Ishikawa (cell line): ENCODE measurements around the gene C1orf21.

Experiments used
- CEBPB ChIP-seq: IDR thresholded peaks from 2 replicates; pipeline ENCODE4 v1.6.1; 2012
- CREB1 ChIP-seq: IDR thresholded peaks from 2 replicates; pipeline ENCODE4 v1.6.1; 2012; ENCODE audit warnings: low read depth
- EGR1 ChIP-seq: IDR thresholded peaks from 2 replicates; pipeline ENCODE4 v1.6.1; 2012
- EP300 ChIP-seq: IDR thresholded peaks from 2 replicates; pipeline ENCODE4 v1.6.1; 2012; ENCODE audit warnings: borderline replicate concordance
- FOXM1 ChIP-seq: IDR thresholded peaks from 2 replicates; pipeline ENCODE4 v1.6.1; 2012; ENCODE audit warnings: low read depth, borderline replicate concordance
- MAX ChIP-seq: IDR thresholded peaks from 2 replicates; pipeline ENCODE4 v1.6.1; 2012
- NFIC ChIP-seq: IDR thresholded peaks from 2 replicates; pipeline ENCODE4 v1.6.1; 2012
- RAD21 ChIP-seq: IDR thresholded peaks from 2 replicates; pipeline ENCODE4 v1.6.1; 2012; ENCODE audit warnings: low read depth
- REST ChIP-seq: IDR thresholded peaks from 2 replicates; pipeline ENCODE4 v1.6.1; 2012; ENCODE audit warnings: low read depth, mild to moderate bottlenecking
- TAF1 ChIP-seq: IDR thresholded peaks from 2 replicates; pipeline ENCODE4 v1.6.1; 2012; ENCODE audit warnings: low read depth, mild to moderate bottlenecking
- TCF12 ChIP-seq: IDR thresholded peaks from 2 replicates; pipeline ENCODE4 v1.6.1; 2012; ENCODE audit warnings: low read depth
- TEAD4 ChIP-seq: IDR thresholded peaks from 2 replicates; pipeline ENCODE4 v1.6.1; 2012
- YY1 ChIP-seq: IDR thresholded peaks from 2 replicates; pipeline ENCODE4 v1.6.1; 2012; ENCODE audit warnings: low read depth
- ZBTB7A ChIP-seq: IDR thresholded peaks from 2 replicates; pipeline ENCODE4 v1.6.1; 2012; ENCODE audit warnings: low read depth
- TF ChIP-seq, protein P1 (sequence below): IDR thresholded peaks from 2 replicates; pipeline ENCODE4 v1.6.1; 2012

C1orf21 gene

GRCh38 chr1:184616504-184616903 is 229.7 kb downstream of the C1orf21 start:
- TF ChIP-seq TCF12, result no peak
- TF ChIP-seq, protein P1, sequence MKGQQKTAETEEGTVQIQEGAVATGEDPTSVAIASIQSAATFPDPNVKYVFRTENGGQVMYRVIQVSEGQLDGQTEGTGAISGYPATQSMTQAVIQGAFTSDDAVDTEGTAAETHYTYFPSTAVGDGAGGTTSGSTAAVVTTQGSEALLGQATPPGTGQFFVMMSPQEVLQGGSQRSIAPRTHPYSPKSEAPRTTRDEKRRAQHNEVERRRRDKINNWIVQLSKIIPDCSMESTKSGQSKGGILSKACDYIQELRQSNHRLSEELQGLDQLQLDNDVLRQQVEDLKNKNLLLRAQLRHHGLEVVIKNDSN, result no peak
- TF ChIP-seq RAD21, result no peak
- no peak for TF ChIP-seq TEAD4
- no peak for TF ChIP-seq CREB1
- no peak for TF ChIP-seq MAX
- TF ChIP-seq TAF1, result no peak
- TF ChIP-seq EP300, result no peak
- no peak for TF ChIP-seq YY1
- TF ChIP-seq ZBTB7A, result no peak
- TF ChIP-seq FOXM1, result no peak
- no peak for TF ChIP-seq NFIC
- TF ChIP-seq EGR1, result no peak
- TF ChIP-seq CEBPB, result no peak
- no peak for TF ChIP-seq REST

GRCh38 chr1:184617433-184618029 is 230.7 kb downstream of the C1orf21 start:
- TF ChIP-seq TAF1 (no peak), ZBTB7A (no peak), REST (no peak), CEBPB (no peak), MAX (no peak), EP300 (no peak), NFIC (no peak), RAD21 (no peak), TEAD4 (no peak), YY1 (no peak), TCF12 (no peak), EGR1 (no peak), FOXM1 (no peak), CREB1 (no peak)
- TF ChIP-seq, protein P1, result no peak

GRCh38 chr1:184618851-184619250 is 232.0 kb downstream of the C1orf21 start:
- TF ChIP-seq CEBPB (no peak), FOXM1 (no peak), TCF12 (no peak), ZBTB7A (no peak), YY1 (no peak), NFIC (no peak), REST (no peak), EGR1 (no peak), MAX (no peak), RAD21 (no peak), TEAD4 (no peak), CREB1 (no peak), TAF1 (no peak), EP300 (no peak)
- TF ChIP-seq, protein P1, result no peak
